Measurements from ENCODE around the gene PLA2G2F.

The PLA2G2F gene

GRCh38 chr1:20142001-20142710, 3.0 kb downstream of the PLA2G2F start:
- TF ChIP-seq CTCF (IDR thresholded peaks at IDR 0.05; ENCODE audit: insufficient read depth, missing control alignments): no peak
- no peak for DNase-seq (ENCODE audit: insufficient read length, low spot score)
- FAIRE-seq: no peak

GRCh38 chr1:20143318-20143717, 4.2 kb downstream of the PLA2G2F start:
- no peak for TF ChIP-seq CTCF (IDR thresholded peaks at IDR 0.05; ENCODE audit: insufficient read depth, missing control alignments)
- FAIRE-seq: no peak
- no peak for DNase-seq (ENCODE audit: insufficient read length, low spot score)

- no peak for FAIRE-seq
- no peak for TF ChIP-seq CTCF (IDR thresholded peaks at IDR 0.05; ENCODE audit: insufficient read depth, missing control alignments)
Observed at GRCh38 chr1:20143734-20144565, 4.8 kb downstream of the PLA2G2F start.

GRCh38 chr1:20147846-20148570, 8.9 kb downstream of the PLA2G2F start:
- TF ChIP-seq CTCF (IDR thresholded peaks at IDR 0.05; ENCODE audit: insufficient read depth, missing control alignments): no peak
- DNase-seq (ENCODE audit: insufficient read length, low spot score) (no peak), FAIRE-seq (no peak)

More at GRCh38 chr1:20143734-20144565, 4.8 kb downstream of the PLA2G2F start:
- no peak for DNase-seq (ENCODE audit: insufficient read length, low spot score)

- FAIRE-seq (no peak), DNase-seq (ENCODE audit: insufficient read length, low spot score) (no peak)
- no peak for TF ChIP-seq CTCF (IDR thresholded peaks at IDR 0.05; ENCODE audit: insufficient read depth, missing control alignments)
Observed at GRCh38 chr1:20148571-20149500, 9.7 kb downstream of the PLA2G2F start.

- no peak for TF ChIP-seq CTCF (IDR thresholded peaks at IDR 0.05; ENCODE audit: insufficient read depth, missing control alignments)
- no peak for FAIRE-seq
- DNase-seq (ENCODE audit: insufficient read length, low spot score): no peak
Observed at GRCh38 chr1:20149601-20150325, 10.6 kb downstream of the PLA2G2F start.

Measured in D721Med (cell line).